Esophagus muscularis mucosa (tissue), 4 donors: ENCODE results near the gene AKAP10. TPM values are rescaled to one million over a fixed set of nuclear protein-coding genes. Genes with fewer than 3 reads are reported as not detected.

ENCODE experiments used
- DNase-seq: peaks from one replicate; pipeline ENCODE4 v3.0.0-alpha.2; 2017; ENCODE audit errors: extremely low spot score
- H3K27ac ChIP-seq, 4 donors: fragments of 200-600 bp; sonication (generic); replicated peaks in 1 of 4; 1 replicate in 3 of 4; 2 replicates in 1 of 4; pipeline ENCODE4 v1.5.1; 2016 to 2019; ENCODE audit warnings: mild to moderate bottlenecking in 1 of 4
- H3K27me3 ChIP-seq, 4 donors: fragments of 200-600 bp; sonication (generic); one replicate each; pipeline versions ENCODE4 v1.5.1 to v1.6.0; 2016 to 2019
- H3K36me3 ChIP-seq, 4 donors: fragments of 200-600 bp; sonication (generic); one replicate each; pipeline ENCODE4 v1.5.1; 2016 to 2019
- H3K4me1 ChIP-seq, 4 donors: fragments of 200-600 bp; sonication (generic); one replicate each; pipeline ENCODE4 v1.5.1; 2016 to 2019
- H3K4me3 ChIP-seq, 4 donors: fragments of 200-600 bp; sonication (generic); 1 replicate in 2 of 4; 2 replicates in 2 of 4; pipeline ENCODE4 v1.5.1; 2016 to 2019; ENCODE audit warnings: mild to moderate bottlenecking in 4 of 4, moderate library complexity in 1 of 4
- H3K9me3 ChIP-seq, 4 donors: fragments of 200-600 bp; sonication (generic); 1 replicate in 3 of 4; 2 replicates in 1 of 4; pipeline ENCODE4 v1.5.1; 2016 to 2019
- CTCF ChIP-seq, 3 experiments: fragments of 200-600 bp in 2 of 3; fragments of 450-650 bp in 1 of 3; sonication (generic) in 2 of 3; IDR thresholded peaks; one replicate each; pipeline ENCODE4 v1.5.1; 2017 to 2019; ENCODE audit warnings: antibody characterized with exemption in 3 of 3, mild to moderate bottlenecking in 2 of 3, moderate library complexity in 1 of 3
- EP300 ChIP-seq: sonication (generic); formaldehyde crosslinking; IDR thresholded peaks from one replicate; pipeline ENCODE4 v1.6.1; 2017; ENCODE audit warnings: antibody characterized with exemption
- POLR2A ChIP-seq: fragments of 450-650 bp; IDR thresholded peaks from one replicate; pipeline ENCODE4 v1.6.1; 2017; ENCODE audit warnings: antibody characterized with exemption, moderate library complexity, mild to moderate bottlenecking, low read depth
- POLR2AphosphoS5 ChIP-seq, 2 donors: sonication (generic); formaldehyde crosslinking; IDR thresholded peaks; one replicate each; pipeline ENCODE4 v1.6.1; 2017; ENCODE audit warnings: antibody characterized with exemption in 2 of 2
- WGBS: methylation state at CpG from one replicate; pipeline ENCODE4 v1.1.5; 2018; 5-methylcytosine and 5-hydroxymethylcytosine counted together
- intact Hi-C: fragments of 100-400 bp; cut with DNase I; formaldehyde crosslinking; loops from one replicate; pipeline ENCODE4 v1.15.1; 2023
- total RNA-seq, 4 donors: library from RNA; depleted of rRNA; stranded (reverse); fragments of >200 nt; gene quantifications; one replicate each; pipeline versions ENCODE4 v1.1.0 to v1.2.1, GENCODE V29; 2016

Gene AKAP10
- total RNA-seq, 4 donors from 2014 or later, result 19.5 to 27.2 (median 23.2) TPM

GRCh38 chr17:19933628-19934027 lies 44.0 kb downstream of the AKAP10 start:
- WGBS, result 96% methylated on average over 5 of the region's 5 CpGs
- Histone ChIP-seq H3K27me3 (no peaks in the 10 kb centered on the region), H3K27ac (no peak overlapping the region), H3K4me1 (peaks cover 0 to 19% (median 16%) of the 10 kb centered on the region in 4 donors), H3K36me3 (peaks cover 34 to 96% (median 79%) of the 10 kb centered on the region in 4 donors), H3K9me3 (no peaks in the 10 kb centered on the region), H3K4me3 (no peak overlapping the region)
- no peak for DNase-seq
- TF ChIP-seq POLR2A, result no peak
- TF ChIP-seq POLR2AphosphoS5 (IDR thresholded peaks at IDR 0.05), result no peak
- TF ChIP-seq EP300, result no peak
- TF ChIP-seq CTCF (IDR thresholded peaks at IDR 0.05), result no peak
- intact Hi-C loops, result no loop called here

- WGBS, result 84% methylated on average over 5 of the region's 5 CpGs
- Histone ChIP-seq H3K4me1 (peaks cover 0 to 15% (median 12%) of the 10 kb centered on the region in 4 donors), H3K27ac (no peak overlapping the region), H3K9me3 (no peaks in the 10 kb centered on the region), H3K36me3 (peaks cover 34 to 96% (median 80%) of the 10 kb centered on the region in 4 donors), H3K4me3 (no peak overlapping the region), H3K27me3 (no peaks in the 10 kb centered on the region)
- TF ChIP-seq POLR2A (no peak), POLR2AphosphoS5 (IDR thresholded peaks at IDR 0.05) (no peak), EP300 (no peak), CTCF (IDR thresholded peaks at IDR 0.05) (no peak)
- no peak for DNase-seq
- intact Hi-C loops, result no loop called here
Measured at GRCh38 chr17:19933221-19933620, 44.4 kb downstream of the AKAP10 start.

GRCh38 chr17:19928299-19928698 lies 49.3 kb downstream of the AKAP10 start:
- H3K9me3 ChIP-seq, result no peaks in the 10 kb centered on the region
- H3K36me3 ChIP-seq, result peaks cover 49 to 99% (median 82%) of the 10 kb centered on the region in 4 donors
- H3K27ac ChIP-seq, result no peak overlapping the region
- DNase-seq, result no peak
- no peaks in the 10 kb centered on the region for H3K4me1 ChIP-seq
- WGBS, result 89% methylated on average over 4 of the region's 4 CpGs
- TF ChIP-seq POLR2AphosphoS5 (IDR thresholded peaks at IDR 0.05) (no peak), EP300 (no peak), POLR2A (no peak), CTCF (IDR thresholded peaks at IDR 0.05) (no peak)
- no peaks in the 10 kb centered on the region for H3K27me3 ChIP-seq
- no peak overlapping the region for H3K4me3 ChIP-seq
- intact Hi-C loops, result no loop called here

- intact Hi-C loops, result no loop called here
- Histone ChIP-seq H3K36me3 (peaks cover 28 to 99% (median 85%) of the 10 kb centered on the region in 4 donors), H3K27ac (no peak overlapping the region), H3K4me1 (no peaks in the 10 kb centered on the region), H3K4me3 (no peak overlapping the region), H3K9me3 (no peaks in the 10 kb centered on the region), H3K27me3 (no peaks in the 10 kb centered on the region)
- WGBS, result 96% methylated on average over 2 of the region's 2 CpGs
- TF ChIP-seq CTCF (IDR thresholded peaks at IDR 0.05), result no peak
- TF ChIP-seq POLR2AphosphoS5 (IDR thresholded peaks at IDR 0.05), result no peak
- TF ChIP-seq POLR2A, result no peak
- no peak for TF ChIP-seq EP300
- DNase-seq, result no peak
Measured at GRCh38 chr17:19915245-19915978, 62.2 kb downstream of the AKAP10 start.
